IMR-90 (cell line): ENCODE measurements around the gene KRTAP4-3. TPM values are rescaled to one million over a fixed set of nuclear protein-coding genes. Genes with fewer than 3 reads are reported as not detected.

Experiments
- ATAC-seq: fragments of 200-7000 bp; cut with Tn5 transposase; 2 replicates; pipeline ENCODE4 v1.9.1; 2020; ENCODE audit warnings: low read depth, mild to moderate bottlenecking, moderate library complexity
- BruUV-seq: library from RNA; stranded (reverse); fragments of 400-500 nt; replicated peaks from 2 replicates; lab custom pipeline; 2021; lab: Mats Ljungman, UMichigan
- CTCF ChIA-PET: fragments of 300-600 bp; formaldehyde crosslinking; extraction: SDS; loops from one replicate; lab custom pipeline; 2021; ENCODE audit warnings: antibody characterized with exemption; lab: Yijun Ruan, JAX
- POLR2A ChIA-PET: fragments of 300-600 bp; sonication (Branson Sonifier 250); formaldehyde crosslinking; loops from one replicate; lab custom pipeline; 2022; ENCODE audit warnings: antibody characterized with exemption; ENCODE audit not compliant: unreplicated experiment; lab: Charles Lee
- DNase-seq: peaks from one replicate; pipeline ENCODE4 v3.0.0; 2013
- H2AFZ ChIP-seq: replicated peaks from 2 replicates; pipeline ENCODE3; 2013; ENCODE audit warnings: low read length, mild to moderate bottlenecking; ENCODE audit not compliant: poor library complexity
- H2AK5ac ChIP-seq: 2 replicates; pipeline ENCODE4 v1.6.1; 2013; ENCODE audit warnings: low read depth, low read length, inconsistent platforms
- H2AK9ac ChIP-seq: replicated peaks from 2 replicates; pipeline ENCODE3; 2013; ENCODE audit warnings: mild to moderate bottlenecking, low read depth, low read length, moderate library complexity; ENCODE audit not compliant: poor library complexity
- H2BK120ac ChIP-seq: 2 replicates; pipeline ENCODE4 v1.6.1; 2013; ENCODE audit warnings: low read depth, low read length, inconsistent platforms
- H2BK15ac ChIP-seq: 3 replicates; pipeline ENCODE4 v1.6.1; 2013; ENCODE audit warnings: low read depth, low read length, inconsistent platforms
- H2BK20ac ChIP-seq: 2 replicates; pipeline ENCODE4 v1.6.1; 2013; ENCODE audit warnings: low read depth, mild to moderate bottlenecking, inconsistent platforms, low read length, moderate library complexity
- H2BK5ac ChIP-seq: 2 replicates; pipeline ENCODE4 v1.6.1; 2013; ENCODE audit warnings: mild to moderate bottlenecking, low read depth, low read length, inconsistent platforms; ENCODE audit not compliant: poor library complexity, severe bottlenecking
- H3K14ac ChIP-seq: replicated peaks from 2 replicates; pipeline ENCODE4 v1.6.1; 2013; ENCODE audit warnings: low read depth, low read length, inconsistent platforms
- H3K18ac ChIP-seq: 2 replicates; pipeline ENCODE4 v1.6.1; 2013; ENCODE audit warnings: low read depth, low read length, control low read depth
- H3K23ac ChIP-seq: 2 replicates; pipeline ENCODE4 v1.6.1; 2013; ENCODE audit warnings: low read depth, low read length, inconsistent platforms
- H3K27ac ChIP-seq: 2 replicates; pipeline ENCODE4 v1.5.1; 2013; ENCODE audit warnings: mild to moderate bottlenecking, control low read depth, low read length; ENCODE audit not compliant: insufficient read depth
- H3K27me3 ChIP-seq: 2 replicates; pipeline ENCODE4 v1.6.1; 2013; ENCODE audit warnings: low read length; ENCODE audit not compliant: control insufficient read depth, insufficient read depth
- H3K36me3 ChIP-seq: 2 replicates; pipeline ENCODE4 v1.6.1; 2013; ENCODE audit warnings: low read length, mixed read lengths; ENCODE audit not compliant: control insufficient read depth, insufficient read depth
- H3K4ac ChIP-seq: 2 replicates; pipeline ENCODE4 v1.6.1; 2013; ENCODE audit warnings: low read depth, low read length, inconsistent platforms
- H3K4me1 ChIP-seq: 2 replicates; pipeline ENCODE4 v1.6.1; 2013; ENCODE audit warnings: low read length, mixed read lengths; ENCODE audit not compliant: control insufficient read depth, insufficient read depth
- H3K4me2 ChIP-seq: 2 replicates; pipeline ENCODE4 v1.6.1; 2013; ENCODE audit warnings: low read depth, mild to moderate bottlenecking, control low read depth, low read length, moderate library complexity
- H3K4me3 ChIP-seq: 2 replicates; pipeline ENCODE4 v1.5.1; 2013; ENCODE audit warnings: low read depth, mild to moderate bottlenecking, control low read depth, low read length, moderate library complexity; ENCODE audit not compliant: insufficient read depth
- H3K56ac ChIP-seq: 2 replicates; pipeline ENCODE4 v1.6.1; 2013; ENCODE audit warnings: low read length, inconsistent platforms; ENCODE audit not compliant: insufficient read depth; ENCODE audit errors: extremely low read depth
- H3K79me1 ChIP-seq, 2 experiments: 2 replicates each; pipeline ENCODE4 v1.6.1; 2013; ENCODE audit warnings: low read length in 2 of 2, inconsistent platforms in 1 of 2, low read depth in 1 of 2
- H3K9ac ChIP-seq: 2 replicates; pipeline ENCODE4 v1.6.1; 2013; ENCODE audit warnings: low read depth, low read length, control low read depth
- H3K9me1 ChIP-seq: 2 replicates; pipeline ENCODE4 v1.6.1; 2013; ENCODE audit warnings: low read length, inconsistent platforms; ENCODE audit not compliant: insufficient read depth
- H3K9me3 ChIP-seq: 2 replicates; pipeline ENCODE4 v1.6.1; 2013; ENCODE audit warnings: low read length; ENCODE audit not compliant: control insufficient read depth, insufficient read depth
- H4K20me1 ChIP-seq: 2 replicates; pipeline ENCODE4 v1.6.1; 2013; ENCODE audit warnings: low read length, inconsistent platforms; ENCODE audit not compliant: insufficient read depth
- H4K5ac ChIP-seq: 2 replicates; pipeline ENCODE4 v1.6.1; 2013; ENCODE audit warnings: mild to moderate bottlenecking, low read depth, low read length, control low read depth
- H4K8ac ChIP-seq, 2 experiments: 2 replicates each; pipeline ENCODE4 v1.6.1; 2013; ENCODE audit warnings: low read depth in 2 of 2, low read length in 2 of 2, control low read depth in 1 of 2, inconsistent platforms in 1 of 2
- H4K91ac ChIP-seq: 2 replicates; pipeline ENCODE4 v1.6.1; 2013; ENCODE audit warnings: low read depth, low read length, inconsistent platforms; ENCODE audit not compliant: insufficient read depth
- BHLHE40 ChIP-seq: fragments of 150-350 bp; IDR thresholded peaks from 2 replicates; pipeline ENCODE4 v1.6.1; 2016; ENCODE audit warnings: mild to moderate bottlenecking, low read depth, low read length
- CEBPB ChIP-seq: IDR thresholded peaks from 2 replicates; pipeline ENCODE4 v1.6.1; 2012; ENCODE audit warnings: low read depth, low read length, improper control_type of control experiment
- CHD1 ChIP-seq: IDR thresholded peaks from 2 replicates; pipeline ENCODE4 v1.6.1; 2012; ENCODE audit warnings: low read depth, low read length, improper control_type of control experiment
- CTCF ChIP-seq: conservative IDR thresholded peaks from 2 replicates; pipeline ENCODE4 v1.5.1; 2012; ENCODE audit warnings: mild to moderate bottlenecking, low read depth, low read length, improper control_type of control experiment
- ELK1 ChIP-seq: fragments of 150-350 bp; IDR thresholded peaks from 2 replicates; pipeline ENCODE4 v1.6.1; 2016; ENCODE audit warnings: low read depth, mild to moderate bottlenecking, low read length, moderate library complexity, borderline replicate concordance
- FOS ChIP-seq: fragments of 150-350 bp; IDR thresholded peaks from 2 replicates; pipeline ENCODE4 v1.6.1; 2016; ENCODE audit warnings: low read depth, low read length
- MAFK ChIP-seq: IDR thresholded peaks from 2 replicates; pipeline ENCODE4 v1.6.1; 2012; ENCODE audit warnings: low read depth, low read length, improper control_type of control experiment
- MAZ ChIP-seq: IDR thresholded peaks from 2 replicates; pipeline ENCODE4 v1.6.1; 2012; ENCODE audit warnings: low read depth, mild to moderate bottlenecking, low read length, improper control_type of control experiment, moderate library complexity, borderline replicate concordance
- MXI1 ChIP-seq: IDR thresholded peaks from 2 replicates; pipeline ENCODE4 v1.6.1; 2012; ENCODE audit warnings: low read depth, mild to moderate bottlenecking, low read length, moderate library complexity, borderline replicate concordance
- NFE2L2 ChIP-seq: fragments of 150-350 bp; IDR thresholded peaks from 2 replicates; pipeline ENCODE4 v1.6.1; 2016; ENCODE audit warnings: low read depth, mild to moderate bottlenecking, low read length
- POLR2A ChIP-seq: IDR thresholded peaks from 2 replicates; pipeline ENCODE4 v1.6.1; 2012; ENCODE audit warnings: mild to moderate bottlenecking, low read depth, low read length
- RAD21 ChIP-seq: IDR thresholded peaks from 2 replicates; pipeline ENCODE4 v1.6.1; 2012; ENCODE audit warnings: low read length, improper control_type of control experiment
- RCOR1 ChIP-seq: IDR thresholded peaks from 2 replicates; pipeline ENCODE4 v1.6.1; 2012; ENCODE audit warnings: mild to moderate bottlenecking, low read length, improper control_type of control experiment; ENCODE audit not compliant: insufficient replicate concordance
- RFX5 ChIP-seq: IDR thresholded peaks from 2 replicates; pipeline ENCODE4 v1.8.0; 2012; ENCODE audit warnings: low read depth, mild to moderate bottlenecking, low read length, moderate library complexity
- SMC3 ChIP-seq: fragments of 150-350 bp; IDR thresholded peaks from 2 replicates; pipeline ENCODE4 v1.6.1; 2016; ENCODE audit warnings: low read depth, mild to moderate bottlenecking, antibody characterized with exemption, low read length, moderate library complexity
- USF2 ChIP-seq: fragments of 150-350 bp; IDR thresholded peaks from 2 replicates; pipeline ENCODE4 v1.6.1; 2017; ENCODE audit warnings: mild to moderate bottlenecking, antibody characterized with exemption, low read length, low read depth
- WGBS, 2 experiments: methylation state at CpG; one replicate each; pipeline versions ENCODE4 v1.1.5 to v1.1.7; 2013; ENCODE audit warnings: missing lambda C conversion rate in 2 of 2; ENCODE audit not compliant: insufficient read length in 1 of 2; ENCODE audit errors: extremely low coverage in 2 of 2; 5-methylcytosine and 5-hydroxymethylcytosine counted together
- dilution Hi-C: fragments of 300-500 bp; cut with HindIII; formaldehyde crosslinking; loops from one replicate; pipeline ENCODE4 v1.14.3; 2018; ENCODE audit warnings: low sequenced_read_pairs; ENCODE audit not compliant: unreplicated experiment
- in situ Hi-C: fragments of 300-500 bp; cut with MboI; formaldehyde crosslinking; loops from 3 replicates; pipeline ENCODE4 v1.14.3; 2019; ENCODE audit warnings: low sequenced_read_pairs, inconsistent platforms, mixed read lengths
- intact Hi-C: fragments of 100-400 bp; cut with micrococcal nuclease; formaldehyde crosslinking; loops from 2 replicates; pipeline ENCODE4 v1.10.0; 2022
- polyA plus RNA-seq, 3 experiments: library from polyadenylated mRNA; depleted of rRNA; stranded (reverse); fragments of >200 nt; gene quantifications; 2 replicates each; pipeline ENCODE4 v1.2.3, GENCODE V29; 2012; ENCODE audit warnings: low replicate concordance in 1 of 3
- total RNA-seq: library from RNA; depleted of rRNA; stranded (reverse); fragments of >200 nt; gene quantifications from 2 replicates; pipeline ENCODE4 v1.2.3, GENCODE V29; 2012

The KRTAP4-3 gene
- total and polyA plus RNA-seq, 2 of the 4 experiments (the other 2 are of a cell fraction): not detected

GRCh38 chr17:41126412-41126811, 41.6 kb downstream of the KRTAP4-3 start:
- POLR2A ChIA-PET: no interaction called here

More at GRCh38 chr17:41126412-41126811, 41.6 kb downstream of the KRTAP4-3 start:
- no peaks in the 10 kb centered on the region; the same call in 1 of the 2 replicates for H3K4me1 ChIP-seq
- no CpG with 5 or more reads among the region's 3 CpGs for WGBS, 2 experiments
- intact Hi-C loops (no loop called here), in situ Hi-C loops (no loop called here), dilution Hi-C loops (no loop called here)
- no peak overlapping the region for H2BK15ac ChIP-seq
- no peak overlapping the region for H4K5ac ChIP-seq
- no peak overlapping the region for H3K9ac ChIP-seq
- H3K9me3 ChIP-seq: peaks cover 2% of the 10 kb centered on the region; the same call in 1 of the 2 replicates
- no peaks in the 10 kb centered on the region for H3K9me1 ChIP-seq
- no peak overlapping the region for H2BK20ac ChIP-seq
- H3K4me3 ChIP-seq: no peak overlapping the region
- no TSS peak for BruUV-seq
- no peak overlapping the region for H3K4ac ChIP-seq
- H3K56ac ChIP-seq: no peak overlapping the region
- DNase-seq (no peak), ATAC-seq (no peak)
- H2AK5ac ChIP-seq: no peak overlapping the region
- H3K23ac ChIP-seq: no peak overlapping the region
- H2AFZ ChIP-seq: no peak overlapping the region
- H2AK9ac ChIP-seq: no peak overlapping the region
- H2BK120ac ChIP-seq: no peak overlapping the region
- TF ChIP-seq BHLHE40: no peak
- TF ChIP-seq MAZ: no peak
- no peak for TF ChIP-seq POLR2A
- TF ChIP-seq USF2: no peak
- no peak for TF ChIP-seq MXI1
- no peak for TF ChIP-seq FOS
- no peak for TF ChIP-seq RAD21
- no peak for TF ChIP-seq MAFK
- no peak for TF ChIP-seq CTCF
- TF ChIP-seq RFX5: no peak
- no peak for TF ChIP-seq ELK1
- no peak for TF ChIP-seq RCOR1
- no peak for TF ChIP-seq CEBPB
- TF ChIP-seq SMC3: no peak
- TF ChIP-seq CHD1: no peak
- TF ChIP-seq NFE2L2: no peak
- CTCF ChIA-PET: no interaction called here
- no peak overlapping the region for H2BK5ac ChIP-seq
- no peak overlapping the region for H4K91ac ChIP-seq
- H3K27ac ChIP-seq: no peak overlapping the region
- no peaks in the 10 kb centered on the region for H3K79me1 ChIP-seq
- H4K8ac ChIP-seq: no peak overlapping the region
- no peak overlapping the region for H3K4me2 ChIP-seq
- no peaks in the 10 kb centered on the region for H3K36me3 ChIP-seq
- H3K14ac ChIP-seq: no peak overlapping the region
- H3K18ac ChIP-seq: no peak overlapping the region
- no peaks in the 10 kb centered on the region for H3K27me3 ChIP-seq
- H4K20me1 ChIP-seq: no peaks in the 10 kb centered on the region
